Left cardiac atrium (tissue), 4 donors: ENCODE data around the gene SLC35B1. TPM values are rescaled to one million over a fixed set of nuclear protein-coding genes. Genes with fewer than 3 reads are reported as not detected.
"Not testable (repeated sequence)": the region's sequence is repeated elsewhere in the genome, so short reads cannot be mapped to it uniquely, and the experiment has no call there.

Experiments
- ATAC-seq, 2 donors: fragments of 200-7000 bp; cut with Tn5 transposase; one replicate each; pipeline ENCODE4 v1.9.1; 2020; ENCODE audit warnings: mild to moderate bottlenecking in 2 of 2, moderate library complexity in 2 of 2
- DNase-seq: peaks from one replicate; pipeline ENCODE4 v3.0.0-alpha.2; 2020
- intact Hi-C, 2 donors: fragments of 100-400 bp; cut with DNase I; formaldehyde crosslinking; loops; one replicate each; pipeline versions ENCODE4 v1.14.1 to v1.15.1; 2022 to 2023
- total RNA-seq, 2 donors: library from RNA; stranded (reverse); fragmentation: NEBNext Ultra II Directional; extraction: Animal tissue kit (Norgen Biotek cat#: 25700); gene quantifications; one replicate each; pipeline ENCODE4 v1.2.1, GENCODE V29; 2021
- donor health status: DM: no; HTN: yes; CAD: no.
- donor health status: DM: no; HTN: yes; CAD: no; lungs with severe emphysema.
- donor health status: DM: yes; HTN: yes; CAD: no.
- donor health status: Dilated cardiomyopathy.

SLC35B1 gene
- total RNA-seq, 2 donors from 2014 or later: 48.8 to 78.8 TPM

DNA sequence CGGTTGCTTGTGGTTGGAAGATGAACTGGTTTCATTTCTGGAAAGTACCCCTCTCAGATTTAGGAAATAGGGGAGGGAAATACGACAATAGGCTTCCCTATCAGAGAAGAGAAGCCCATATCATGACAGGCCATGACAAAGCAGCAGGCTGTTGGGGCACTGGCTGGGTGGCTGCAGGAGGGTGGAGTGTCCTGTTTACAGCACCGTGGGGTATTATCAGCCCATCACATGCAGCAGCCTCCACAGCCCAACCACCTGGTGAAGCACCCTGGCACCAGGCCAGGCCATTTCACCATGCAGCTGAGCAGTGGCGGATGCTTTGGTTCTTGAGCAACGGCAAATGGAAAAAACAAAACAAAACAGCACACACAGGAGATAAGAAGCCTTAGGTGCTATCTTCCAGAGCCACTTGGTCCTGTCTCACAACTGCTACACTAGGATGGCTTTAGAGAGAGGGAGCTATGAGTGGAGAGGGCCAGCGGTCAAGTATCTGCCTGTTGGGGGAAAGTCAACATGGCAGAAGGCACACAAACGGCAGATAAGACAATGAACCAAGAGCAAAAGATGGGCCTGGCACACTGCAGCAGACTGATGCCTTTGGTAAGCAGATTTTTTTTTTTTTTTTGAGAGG is 32.0 kb upstream of the SLC35B1 start:
- peak; percentile 83 to 86 for ATAC-seq
- intact Hi-C loops: no loop called here
- DNase-seq: peak; percentile 90

DNA sequence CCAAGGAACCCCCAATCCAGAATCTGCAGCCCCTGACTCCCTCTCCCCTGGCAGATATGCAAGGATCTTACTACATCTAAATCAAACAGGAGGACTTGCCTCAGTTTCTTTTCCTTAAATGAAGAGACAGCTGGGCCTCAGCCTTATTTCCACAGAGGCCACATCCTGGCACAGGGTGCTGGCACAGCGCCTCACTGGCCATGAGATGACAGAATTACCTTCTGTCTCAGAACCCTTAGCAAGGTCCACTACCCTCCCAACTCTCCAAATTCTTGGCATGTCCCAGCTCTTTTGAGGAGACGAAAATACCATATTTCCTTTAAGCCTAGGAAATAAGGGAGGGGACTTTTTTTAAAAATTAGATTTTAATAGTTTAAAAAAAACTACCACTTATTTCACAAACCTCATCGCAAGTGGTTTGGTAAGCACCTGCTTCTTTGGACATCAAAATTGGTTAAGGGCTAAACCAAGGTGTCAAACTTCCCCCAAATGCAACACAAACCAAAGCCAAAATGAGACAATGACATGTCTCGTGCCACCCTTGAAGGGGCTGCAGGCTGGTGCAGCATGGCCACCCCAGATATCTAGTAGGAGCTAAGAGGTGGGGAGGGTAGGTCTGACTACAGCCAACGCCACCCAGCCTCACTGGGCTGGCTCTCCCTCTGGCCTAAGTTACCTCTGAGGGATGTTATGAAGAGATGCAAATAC is 30.8 kb upstream of the SLC35B1 start:
- intact Hi-C loops: no loop called here
- ATAC-seq (no peak), DNase-seq (no peak)

DNA sequence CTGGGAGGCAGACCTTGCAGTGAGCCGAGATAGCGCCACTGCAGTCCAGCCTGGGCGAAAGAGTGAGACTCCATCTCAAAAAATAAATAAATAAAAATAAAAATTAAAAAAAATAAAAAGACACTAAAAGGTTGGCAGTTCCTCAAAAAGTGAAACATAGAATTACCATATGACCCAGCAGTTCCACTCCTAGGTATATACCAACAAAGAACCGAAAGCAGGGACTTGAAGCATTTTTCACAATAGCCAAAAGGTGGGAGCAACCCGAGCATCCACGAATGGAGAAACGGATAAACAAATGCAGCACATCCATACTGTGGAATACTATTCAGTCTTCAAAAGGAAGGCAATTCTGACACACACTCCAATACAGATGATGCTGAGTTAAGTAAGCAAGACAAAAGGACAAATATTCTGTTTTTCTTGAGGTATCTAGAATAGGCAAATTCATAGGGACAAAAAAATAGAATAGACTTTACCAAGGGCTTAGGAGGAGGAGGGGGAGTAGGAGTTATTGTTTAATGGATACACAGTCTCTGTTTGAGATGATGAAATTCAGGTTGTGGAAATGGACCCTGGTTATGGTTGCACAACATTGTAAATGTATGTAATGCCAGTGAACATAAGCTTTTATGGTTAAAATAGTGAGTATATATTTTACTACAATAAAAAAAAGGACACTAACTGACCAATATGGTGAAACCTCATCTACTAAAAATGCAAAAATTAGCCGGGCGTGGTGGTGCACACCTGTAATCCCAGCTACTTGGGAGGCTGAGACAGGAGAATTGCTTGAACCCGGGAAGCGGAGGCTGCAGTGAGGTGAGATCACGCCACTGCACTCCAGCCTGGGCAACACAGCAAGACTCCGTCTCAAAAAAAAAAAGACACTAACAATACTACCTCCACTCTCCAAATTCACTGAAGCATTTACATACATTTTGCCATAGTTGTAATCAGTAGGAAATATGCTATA is 27.0 kb upstream of the SLC35B1 start:
- intact Hi-C loops: no loop called here
- no peak for ATAC-seq
- no peak for DNase-seq

DNA sequence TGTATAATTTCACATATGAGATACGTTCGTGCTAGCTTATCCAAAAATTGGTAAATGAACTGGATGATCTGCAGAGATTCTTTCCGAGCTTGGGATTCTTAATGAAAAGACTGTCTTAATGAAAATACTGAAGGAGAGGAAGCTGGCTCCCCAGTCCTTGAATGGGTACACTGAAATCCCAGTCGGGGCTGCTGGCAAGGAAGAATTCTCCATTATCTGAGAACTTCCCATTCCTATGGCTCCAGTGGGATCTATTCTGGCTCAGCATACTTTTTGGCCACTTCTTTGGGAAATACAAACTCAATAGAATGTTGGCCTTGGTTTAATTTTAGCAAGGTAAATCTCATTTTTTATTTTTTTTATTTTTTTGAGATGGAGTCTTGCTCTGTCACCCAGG is 23.7 kb upstream of the SLC35B1 start:
- intact Hi-C loops: no loop called here
- DNase-seq: no peak
- ATAC-seq: no peak

DNA sequence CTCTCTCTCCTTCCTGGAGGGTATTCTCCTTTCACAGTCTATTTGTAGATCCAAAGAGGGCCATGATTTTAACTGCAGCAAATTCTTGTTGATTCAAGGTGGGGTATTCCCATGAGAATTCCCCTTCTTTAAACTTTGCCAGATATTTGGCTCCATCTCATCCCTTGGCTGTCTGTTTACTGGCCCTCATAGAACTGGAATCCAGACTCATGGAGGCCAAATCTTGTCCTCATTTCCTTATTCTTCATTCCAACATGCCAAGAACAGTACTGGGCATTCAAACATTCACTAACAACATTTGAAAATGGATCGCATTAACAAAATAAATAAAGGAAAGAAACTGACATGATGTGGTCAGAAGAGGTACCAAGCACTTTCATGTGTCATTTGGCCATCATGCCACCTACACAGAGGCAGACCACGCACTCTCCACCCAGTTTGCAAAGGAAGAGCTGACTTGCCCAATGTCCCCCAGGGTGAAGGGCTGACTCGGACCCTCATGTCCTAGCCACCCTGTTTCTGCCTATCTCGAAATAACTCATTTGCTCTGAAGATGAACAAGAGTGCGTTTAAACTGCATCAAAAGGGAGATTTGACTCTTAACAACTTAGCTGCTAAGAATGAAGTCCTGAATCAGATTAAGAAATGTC is 23.1 kb upstream of the SLC35B1 start:
- intact Hi-C loops: no loop called here
- peak in 1 of 2 donors; percentile 21 for ATAC-seq
- DNase-seq: no peak

DNA sequence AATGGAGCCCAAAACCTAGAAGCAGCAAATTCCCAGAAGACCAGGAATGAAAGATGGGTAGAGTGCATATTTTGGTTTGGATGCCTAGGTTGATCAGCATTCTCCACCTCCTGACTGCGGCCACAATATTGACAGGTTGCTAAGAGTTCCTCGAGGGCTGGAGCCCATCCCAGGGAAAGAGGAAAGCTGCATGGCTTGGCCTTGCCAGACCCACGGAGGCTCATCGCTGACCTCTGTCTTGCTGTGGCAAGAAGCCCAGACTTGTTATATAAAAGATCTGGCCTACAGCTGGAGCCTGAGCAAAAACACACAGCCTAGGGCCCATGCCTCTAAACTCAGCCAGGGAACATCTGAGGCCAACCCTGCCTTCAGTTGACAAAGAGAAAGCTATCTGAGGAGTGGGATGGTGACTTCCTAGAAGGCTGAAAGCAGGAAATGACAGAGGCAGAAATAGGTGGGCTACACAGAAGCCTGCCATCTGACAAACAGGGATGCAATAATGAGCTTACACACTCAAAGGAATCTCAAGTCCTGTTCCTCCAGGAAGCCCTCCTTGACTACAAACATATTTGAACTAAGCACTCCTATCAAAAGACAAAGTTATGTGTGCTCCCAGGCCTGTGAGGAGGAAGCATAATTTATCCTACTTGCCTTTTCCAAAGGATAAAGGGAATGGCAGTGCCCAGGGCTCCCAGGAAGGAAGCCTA is 22.5 kb upstream of the SLC35B1 start:
- intact Hi-C loops: no loop called here
- ATAC-seq: peak; percentile 96 to 97

DNA sequence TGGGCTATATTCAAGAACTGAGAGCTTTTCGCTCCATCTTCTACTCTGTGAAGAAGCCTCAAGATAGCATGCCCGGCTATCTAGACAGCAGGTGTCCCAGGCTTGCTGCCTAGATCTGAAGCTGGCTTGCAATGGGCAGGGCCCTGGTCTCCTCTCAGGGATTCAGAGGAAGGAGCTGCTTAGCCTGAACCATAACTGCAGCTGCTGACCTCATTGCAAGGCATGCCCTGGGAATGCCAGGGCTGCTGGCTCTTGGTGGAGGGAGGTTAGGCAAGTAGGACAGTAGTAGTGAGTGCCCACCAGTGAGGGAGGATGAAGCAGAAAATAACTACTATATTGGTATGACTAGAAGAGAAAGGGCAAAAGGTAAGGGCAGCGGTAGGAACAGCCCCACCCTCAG is 21.3 kb upstream of the SLC35B1 start:
- intact Hi-C loops: no loop called here
- ATAC-seq: peak in 1 of 2 donors; percentile 14
- DNase-seq: no peak

More for the DNA sequence above, 22.5 kb upstream of the SLC35B1 start:
- DNase-seq: peak; percentile 88

DNA sequence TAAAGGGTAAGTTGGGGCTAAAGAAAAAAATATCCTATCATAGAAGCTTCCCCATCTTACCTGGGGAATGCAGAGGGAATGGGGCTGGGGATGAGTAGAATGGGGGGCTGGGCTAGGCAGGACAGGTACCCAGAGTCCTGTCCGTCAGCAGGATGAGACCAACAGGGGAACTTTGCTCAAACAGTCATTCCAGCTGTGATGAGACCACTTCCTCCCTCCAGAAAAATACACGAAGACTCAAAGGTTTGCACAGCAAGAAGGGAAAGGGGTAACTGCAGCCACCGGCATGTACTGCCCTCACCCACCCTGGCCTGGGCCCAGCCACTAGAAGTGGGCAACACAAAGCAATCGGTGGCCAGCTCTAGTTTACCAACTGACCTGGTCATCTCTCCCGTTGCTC is 20.7 kb upstream of the SLC35B1 start:
- intact Hi-C loops: no loop called here
- no peak for ATAC-seq
- DNase-seq: no peak

DNA sequence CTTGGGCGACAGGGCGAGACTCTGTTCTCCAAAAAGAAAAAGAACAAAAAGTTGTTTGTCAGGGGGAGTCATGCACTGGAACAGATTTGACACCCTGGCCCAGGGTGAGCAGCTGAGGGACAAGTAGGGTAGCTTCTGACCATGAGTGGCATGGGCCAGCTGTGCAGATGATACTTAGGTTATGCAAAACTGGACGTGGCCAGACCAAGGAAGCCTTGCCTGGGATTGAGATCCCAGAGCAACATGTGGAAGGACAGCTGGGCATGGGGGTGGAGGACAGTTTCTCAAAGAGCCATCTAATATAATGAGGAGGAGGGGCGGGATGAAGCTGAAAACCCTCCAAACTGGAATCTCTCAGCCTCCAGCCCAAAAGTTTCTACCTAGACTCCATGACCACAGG is 19.6 kb upstream of the SLC35B1 start:
- ATAC-seq (no peak), DNase-seq (no peak)
- intact Hi-C loops: no loop called here

DNA sequence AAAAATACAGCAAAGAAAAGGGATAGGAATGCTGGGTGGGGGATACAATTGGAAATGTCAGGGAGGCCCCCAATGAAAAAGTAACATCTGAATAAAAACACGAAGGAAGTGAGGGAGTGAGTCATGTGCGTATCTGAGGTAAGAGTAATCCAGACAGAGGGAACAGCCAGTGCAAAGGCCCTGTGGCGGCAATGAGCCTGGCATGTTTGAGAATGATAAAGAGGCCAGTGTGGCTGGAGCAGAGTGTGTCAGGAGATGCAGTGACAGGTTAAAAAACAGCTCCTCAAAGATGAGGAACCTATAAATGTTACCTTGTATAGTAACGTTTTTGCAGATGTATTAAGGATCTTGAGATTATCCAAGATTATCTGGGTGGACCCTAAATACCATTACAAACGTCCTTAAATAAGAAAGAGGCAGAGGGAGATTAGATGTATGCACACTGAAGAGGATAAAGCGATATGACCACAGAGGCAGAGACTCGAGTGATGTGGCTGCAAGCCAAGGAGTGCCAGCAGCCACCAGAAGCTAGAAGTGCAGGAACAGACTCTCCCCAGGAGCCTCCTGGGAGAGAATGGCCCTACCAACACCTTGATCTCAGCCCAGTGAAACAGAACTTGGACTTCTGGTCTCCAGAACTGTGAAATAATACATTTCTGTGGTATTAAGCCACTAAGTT is 17.8 kb upstream of the SLC35B1 start:
- no peak for DNase-seq
- no peak for ATAC-seq
- intact Hi-C loops: no loop called here

DNA sequence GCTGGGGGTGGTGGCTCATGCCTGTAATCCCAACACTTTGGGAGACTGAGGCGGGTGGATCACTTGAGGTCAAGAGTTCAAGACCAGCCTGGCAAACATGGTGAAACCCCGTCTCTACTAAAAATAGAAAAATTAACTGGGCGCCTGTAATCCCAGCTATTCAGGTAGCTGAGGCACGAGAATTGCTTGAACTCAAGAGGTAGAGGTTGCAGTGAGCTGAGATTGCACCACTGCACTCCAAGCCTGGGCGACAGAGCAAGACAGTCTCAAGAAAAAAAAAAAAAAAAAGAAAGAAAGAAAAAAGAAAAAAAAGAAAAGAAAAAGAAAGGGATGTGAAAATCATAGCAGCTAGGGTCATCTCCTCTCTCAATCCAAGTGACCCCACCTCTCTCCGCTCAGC is 16.8 kb upstream of the SLC35B1 start:
- intact Hi-C loops: loop anchor here in 1 of 2 donors (5.0 kb wide), 1 partner anchor 33 kb away; no protein-coding TSS in a partner anchor
- not testable (repeated sequence) for DNase-seq, ATAC-seq

DNA sequence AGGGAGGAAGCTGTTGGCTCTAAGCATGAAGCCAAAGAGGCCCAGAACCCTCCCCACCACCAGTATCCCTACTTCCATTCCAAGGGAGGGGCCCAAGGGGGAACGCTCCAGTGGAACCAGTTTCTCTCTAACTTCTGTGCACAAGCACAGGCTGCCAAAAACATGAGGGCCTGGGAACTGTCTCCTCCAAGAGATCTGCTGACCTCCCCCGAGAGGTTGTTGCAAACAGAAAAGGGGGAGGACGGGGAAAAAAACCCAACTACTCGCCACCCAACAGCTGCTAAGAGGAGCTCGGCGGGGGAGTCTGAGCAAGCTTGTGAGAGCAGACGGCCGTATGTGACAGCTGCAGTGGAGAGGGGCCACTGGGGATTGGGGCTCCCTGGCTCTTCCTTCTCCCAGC is 15.7 kb upstream of the SLC35B1 start:
- ATAC-seq: peak; percentile 74 to 88
- intact Hi-C loops: loop anchor here in 1 of 2 donors (5.0 kb wide), 1 partner anchor 34 kb away; no protein-coding TSS in a partner anchor
- DNase-seq: peak; percentile 55

DNA sequence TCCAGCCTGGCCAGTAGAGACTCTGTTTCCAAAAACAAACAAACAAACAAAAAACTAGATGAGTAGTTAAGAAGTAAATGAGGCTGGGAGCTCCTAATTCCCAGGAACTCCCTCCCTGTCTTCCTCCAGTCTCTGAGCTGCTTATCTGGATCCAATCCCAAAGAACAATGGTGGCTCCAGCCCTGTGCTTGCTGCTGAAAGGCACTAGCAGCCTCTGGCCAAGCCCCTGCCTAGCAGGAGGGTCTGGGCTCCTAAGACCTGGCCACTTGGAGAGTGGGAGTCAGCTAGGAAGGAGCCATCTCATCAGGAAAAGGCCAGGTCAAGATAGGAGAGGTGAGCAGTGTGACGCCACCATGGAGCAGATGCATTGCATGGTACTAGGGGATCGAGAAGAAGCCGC is 14.3 kb upstream of the SLC35B1 start:
- ATAC-seq (no peak), DNase-seq (no peak)
- intact Hi-C loops: loop anchor here in 1 of 2 donors (5.0 kb wide), 1 partner anchor 35 kb away; no protein-coding TSS in a partner anchor

DNA sequence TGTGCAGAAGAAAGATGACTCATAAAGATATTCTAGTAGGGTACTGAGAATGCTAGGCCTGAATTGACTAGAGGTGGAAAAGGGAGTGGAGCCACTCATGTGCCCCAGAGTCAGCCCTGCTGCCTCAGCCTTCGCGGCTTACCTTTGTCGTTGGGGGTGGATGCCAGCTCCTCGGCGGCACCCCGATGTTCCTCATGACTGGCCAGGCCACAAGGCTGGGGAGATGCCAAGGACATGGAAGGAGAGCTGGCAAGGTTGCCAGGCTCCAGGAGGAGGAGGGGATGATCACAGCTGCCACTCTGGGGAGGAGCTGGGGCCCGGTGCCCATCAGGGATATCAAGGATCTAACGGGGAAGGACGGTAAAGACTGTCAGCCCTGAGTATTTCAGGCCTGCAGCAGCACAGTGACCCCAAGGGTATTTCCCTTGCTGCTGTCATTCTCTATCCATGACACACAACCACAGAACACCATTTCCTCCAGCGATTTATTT is 9.7 kb upstream of the SLC35B1 start:
- intact Hi-C loops: no loop called here
- ATAC-seq: peak; percentile 32 to 33
- DNase-seq: peak; percentile 33

DNA sequence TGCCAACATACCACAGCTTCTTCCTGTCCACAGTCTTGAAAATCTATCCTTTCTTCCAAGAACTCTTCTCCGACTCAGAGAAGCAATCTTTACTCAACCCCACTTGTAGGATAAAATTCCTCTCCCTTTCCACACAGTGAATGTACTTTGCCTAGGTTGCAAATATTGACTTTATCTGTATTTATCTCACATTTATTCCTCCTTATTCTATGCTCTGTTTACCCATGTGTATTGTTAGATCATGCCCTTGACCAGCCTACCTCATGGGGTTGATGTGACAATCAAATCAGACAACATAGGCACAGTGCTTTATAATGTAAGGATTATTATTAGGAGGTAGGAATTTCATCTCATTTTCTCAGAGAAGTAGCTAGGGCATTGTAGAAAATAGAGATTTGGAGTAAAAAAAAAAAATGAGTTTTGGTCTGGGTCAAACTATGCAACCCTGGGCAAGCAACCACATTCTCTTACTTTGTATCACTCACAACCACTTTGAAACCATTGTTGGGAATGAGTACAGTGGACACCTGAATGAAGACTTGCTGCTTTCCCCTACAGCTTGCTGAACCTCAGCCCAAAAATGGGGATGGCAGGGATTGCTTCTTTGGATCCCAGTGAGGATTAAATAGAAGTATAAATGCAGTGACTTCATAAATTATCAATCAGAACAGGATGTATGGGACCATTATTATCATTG is 9.1 kb upstream of the SLC35B1 start:
- ATAC-seq (no peak), DNase-seq (no peak)
- intact Hi-C loops: no loop called here

DNA sequence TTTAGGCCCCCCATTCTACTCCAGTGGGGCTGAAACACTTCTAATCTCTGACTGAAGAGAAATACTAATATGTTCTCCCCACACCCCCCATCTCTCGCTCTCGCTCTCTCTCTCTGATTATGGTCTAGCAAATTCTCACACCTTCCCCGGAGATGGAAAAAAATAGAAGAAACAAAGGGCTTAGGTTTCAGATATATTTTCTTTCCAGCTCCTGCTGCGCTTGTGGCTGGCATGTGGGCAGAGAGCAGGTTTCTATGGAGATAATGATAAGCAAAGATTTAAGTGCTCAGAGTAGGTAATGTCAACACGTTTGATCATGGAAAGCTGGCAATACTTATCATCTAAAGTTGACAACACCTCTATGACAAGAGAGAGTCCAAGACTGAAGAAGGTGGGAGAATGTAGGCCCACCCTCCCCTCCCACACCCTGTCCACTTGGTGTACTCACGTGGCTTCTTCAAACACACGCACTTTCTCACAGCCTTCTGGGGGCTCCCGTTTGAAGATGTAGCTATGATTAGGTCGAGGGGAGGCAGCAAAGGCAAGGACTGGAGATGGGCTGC is 8.0 kb upstream of the SLC35B1 start:
- intact Hi-C loops: no loop called here
- no peak for DNase-seq
- peak; percentile 32 to 61 for ATAC-seq

DNA sequence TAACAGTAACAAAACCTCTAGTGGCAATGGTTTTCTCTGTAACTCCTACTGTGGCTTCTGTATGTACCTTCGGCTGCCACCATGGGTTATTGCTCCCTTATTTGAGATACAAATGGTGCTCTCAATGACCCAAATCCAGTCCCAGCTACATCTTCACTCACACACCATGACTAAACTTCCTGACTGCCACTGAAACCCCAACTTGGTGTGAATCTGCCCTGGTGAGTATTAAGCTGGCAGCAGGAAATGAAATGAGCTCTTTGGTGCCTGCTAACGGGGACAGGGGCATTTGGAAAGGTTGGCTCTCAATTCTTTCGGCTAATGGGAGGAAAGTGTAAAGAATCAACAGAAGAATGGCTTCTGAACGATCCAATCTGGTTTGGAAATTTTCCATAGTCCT is 7.5 kb upstream of the SLC35B1 start:
- DNase-seq: no peak
- ATAC-seq: no peak
- intact Hi-C loops: no loop called here
